Activated T-cell treated with anti-CD3 and anti-CD28 coated beads for 48 hours (primary cell): ENCODE data around the gene IFT22.
"Not testable (repeated sequence)": the region's sequence is repeated elsewhere in the genome, so short reads cannot be mapped to it uniquely, and the experiment has no call there.

ENCODE experiments used
- DNase-seq: peaks from one replicate; pipeline ENCODE4 v3.0.0-alpha.2; 2020; ENCODE audit warnings: low read depth

Gene IFT22

DNA sequence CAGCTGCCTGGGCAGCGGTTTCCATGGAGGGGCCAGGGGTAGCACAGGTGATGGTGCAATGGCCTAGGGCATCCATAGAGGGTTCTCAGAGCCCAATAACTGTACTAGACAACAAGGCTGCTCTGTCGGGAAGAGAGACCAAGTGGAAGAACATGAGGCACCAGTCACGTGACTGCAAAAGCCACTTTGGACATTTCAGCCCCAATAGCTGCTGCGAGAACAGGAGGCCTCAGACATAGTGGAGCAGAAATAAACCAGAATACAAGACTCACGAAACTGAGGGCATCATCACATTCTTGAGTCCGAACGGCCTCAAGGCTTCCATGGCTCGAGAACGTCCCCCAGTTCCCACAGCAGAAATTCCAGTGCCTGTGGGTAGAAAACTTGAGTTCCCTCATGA lies 44.5 kb downstream of the IFT22 start:
- DNase-seq, result no peak

DNA sequence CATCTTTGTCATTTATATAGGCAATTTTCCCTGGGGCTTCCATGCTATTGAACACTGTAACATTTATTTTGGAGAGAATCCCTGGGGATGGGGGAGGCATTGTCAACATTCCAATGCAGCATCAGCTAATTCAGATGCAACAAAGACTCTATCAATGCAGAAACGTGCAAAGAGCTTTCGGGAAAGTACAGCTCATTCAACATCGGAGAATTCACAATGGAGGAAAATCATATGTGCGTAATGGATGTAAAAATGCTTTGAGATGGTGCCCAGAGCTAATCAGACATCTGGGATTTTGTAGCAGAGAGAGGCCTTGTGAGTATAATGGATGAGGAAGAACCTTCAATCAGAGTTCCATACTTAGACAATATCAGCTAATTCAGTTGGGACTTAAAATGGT lies 48.4 kb downstream of the IFT22 start:
- DNase-seq, result no peak

DNA sequence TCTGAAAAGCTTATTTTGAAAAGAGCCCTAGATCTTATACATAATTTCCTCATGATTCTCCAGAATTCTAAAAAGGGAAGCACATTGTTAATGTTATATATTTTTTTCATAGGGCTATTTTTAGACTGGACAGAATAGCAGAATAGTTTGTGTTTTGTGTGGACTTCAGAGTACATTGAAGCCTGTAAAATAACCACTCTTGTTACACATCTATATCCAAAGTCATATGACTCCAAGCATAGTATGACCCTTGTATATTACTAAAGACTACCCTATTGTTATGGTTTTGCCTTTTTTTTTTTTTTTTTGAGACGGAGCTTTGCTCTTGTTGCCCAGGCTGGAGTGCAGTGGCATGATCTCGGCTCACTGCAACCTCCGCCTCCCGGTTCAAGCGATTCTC lies 50.6 kb downstream of the IFT22 start:
- DNase-seq, result no peak

DNA sequence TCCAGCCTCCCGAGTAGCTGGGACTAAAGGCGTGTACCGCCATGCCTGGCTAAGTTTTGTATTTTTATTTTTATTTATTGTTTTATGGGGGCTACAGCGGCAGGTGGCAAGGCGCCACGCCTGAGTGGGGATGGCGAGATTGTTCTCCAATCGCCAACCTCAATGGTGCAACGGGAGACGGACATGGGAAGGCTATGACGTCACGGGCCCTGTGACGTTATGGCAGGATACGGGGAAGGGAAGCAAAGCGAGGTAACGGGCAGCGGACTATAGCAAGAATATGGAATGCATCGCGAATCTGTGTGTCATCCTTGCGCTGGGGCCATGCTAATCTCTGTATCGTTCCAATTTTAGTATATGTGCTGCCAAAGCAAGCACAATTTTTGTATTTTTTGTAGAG lies 51.9 kb downstream of the IFT22 start:
- DNase-seq, result no peak

DNA sequence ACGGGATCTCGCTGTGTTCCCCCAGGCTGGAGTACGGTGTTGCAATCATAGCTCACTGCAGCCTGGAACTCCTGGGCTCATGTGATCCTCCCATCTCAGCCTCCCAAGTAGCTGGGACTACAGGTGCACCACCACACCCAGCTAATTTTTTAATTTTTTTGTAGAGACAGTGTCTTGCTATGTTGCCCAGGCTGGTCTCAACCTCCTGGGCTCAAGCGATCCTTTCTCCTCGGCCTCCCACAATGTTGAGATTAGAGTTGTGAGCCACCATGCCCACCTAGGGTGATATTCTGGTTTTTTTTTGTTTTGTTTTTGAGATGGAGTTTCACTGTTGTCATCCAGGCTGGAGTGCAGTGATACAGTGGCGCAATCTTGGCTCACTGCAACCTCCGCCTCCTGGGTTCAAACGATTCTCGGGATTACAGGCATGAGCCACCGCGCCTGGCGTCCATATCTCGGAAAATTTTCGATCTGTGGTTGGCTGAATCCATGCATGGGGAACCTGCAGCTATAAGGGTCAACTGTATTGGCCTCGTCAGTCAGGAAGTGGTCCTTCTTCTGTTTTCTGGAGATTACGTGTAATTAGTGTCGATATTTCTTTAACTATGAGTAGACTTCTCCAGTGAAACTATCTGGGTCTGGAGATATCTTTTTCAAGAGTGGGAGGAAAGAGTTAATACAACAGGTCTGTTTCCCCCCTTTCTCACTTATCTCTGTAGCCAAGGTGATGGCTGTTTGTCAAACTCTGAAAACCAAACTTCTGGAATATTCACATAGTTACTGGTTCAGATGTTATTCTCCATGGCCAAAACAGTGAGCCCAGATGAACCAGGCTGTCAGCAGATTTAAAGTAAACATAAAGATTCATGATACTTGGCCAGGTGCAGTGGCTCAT lies 55.7 kb downstream of the IFT22 start:
- no peak for DNase-seq

DNA sequence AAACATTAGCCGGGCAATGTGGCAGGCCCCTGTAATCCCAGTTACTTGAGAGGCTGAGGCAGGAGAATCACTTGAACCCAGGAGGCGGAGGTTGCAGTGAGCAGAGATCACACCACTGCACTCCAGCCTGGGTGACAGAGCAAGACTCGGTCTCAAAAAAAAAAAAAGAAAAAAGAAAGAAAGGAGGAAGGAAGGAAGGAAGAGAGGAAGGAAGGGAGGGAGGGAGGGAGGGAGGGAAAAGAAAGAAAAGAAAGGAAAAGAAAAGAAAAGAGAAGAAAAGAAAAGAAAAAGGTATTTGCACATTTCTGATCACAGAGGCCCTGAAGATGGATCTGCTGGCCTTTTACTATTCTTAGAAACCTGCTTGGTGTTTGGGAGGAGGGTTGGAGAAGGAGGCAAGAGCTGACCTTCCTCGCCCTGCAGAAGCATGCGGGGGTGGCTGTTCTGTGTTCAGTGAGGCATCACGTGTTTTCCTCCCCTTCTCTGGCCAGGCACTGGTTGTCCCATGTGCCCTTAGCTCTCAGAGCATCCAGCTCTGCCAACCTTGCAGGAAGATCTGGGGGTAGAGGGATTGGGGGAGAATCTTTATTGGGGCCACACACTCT lies 57.4 kb downstream of the IFT22 start:
- not testable (repeated sequence) for DNase-seq
